MM.1S (cell line): ENCODE data around the gene HSD11B2.

Experiments used
- CTCF ChIP-seq: fragments of 300-600 bp; sonication (generic); IDR thresholded peaks from 2 replicates; pipeline ENCODE4 v1.5.1; 2016; ENCODE audit warnings: antibody characterized with exemption, low read length, mixed read lengths
- EZH2 ChIP-seq: fragments of 300-600 bp; sonication (generic); optimal IDR thresholded peaks from 2 replicates; pipeline ENCODE3; 2017; ENCODE audit warnings: low read depth, mild to moderate bottlenecking, antibody characterized with exemption, low read length, mixed read lengths

- TF ChIP-seq EZH2 = no peak
- no peak for TF ChIP-seq CTCF
Measured at GRCh38 chr16:67444259-67445125, 13.6 kb downstream of the HSD11B2 start.
